Measurements from ENCODE around the gene EIPR1.

EIPR1 gene

DNA sequence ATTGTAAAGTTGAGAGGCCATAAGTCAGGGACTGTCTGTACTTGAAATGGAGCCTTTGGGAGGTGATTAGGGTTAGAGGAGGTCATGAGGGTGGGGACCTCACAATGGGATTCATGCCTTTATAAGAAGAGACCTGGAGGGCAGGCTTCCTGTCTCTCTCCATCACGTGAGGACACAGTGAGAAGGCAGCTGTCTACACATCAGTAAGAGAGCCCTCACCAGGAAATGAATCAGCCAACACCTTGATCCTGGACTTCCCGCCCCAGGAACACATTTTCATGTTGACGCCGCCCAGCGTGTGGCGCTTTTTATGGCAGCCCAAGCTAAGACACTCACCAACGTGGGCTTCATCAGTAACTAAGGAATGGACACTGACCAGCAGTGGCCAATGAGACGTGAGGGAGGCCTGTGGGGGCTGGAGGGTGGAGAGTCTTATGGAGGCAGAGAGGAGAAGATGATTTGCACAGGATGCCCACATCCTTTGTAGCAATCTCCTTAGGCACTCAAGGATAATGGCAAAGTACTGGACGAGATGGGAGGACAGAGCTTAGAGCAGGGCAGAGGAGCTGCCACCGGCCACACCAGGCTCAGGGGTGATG is 162.7 kb downstream of the EIPR1 start:
- TF ChIP-seq, protein P1, sequence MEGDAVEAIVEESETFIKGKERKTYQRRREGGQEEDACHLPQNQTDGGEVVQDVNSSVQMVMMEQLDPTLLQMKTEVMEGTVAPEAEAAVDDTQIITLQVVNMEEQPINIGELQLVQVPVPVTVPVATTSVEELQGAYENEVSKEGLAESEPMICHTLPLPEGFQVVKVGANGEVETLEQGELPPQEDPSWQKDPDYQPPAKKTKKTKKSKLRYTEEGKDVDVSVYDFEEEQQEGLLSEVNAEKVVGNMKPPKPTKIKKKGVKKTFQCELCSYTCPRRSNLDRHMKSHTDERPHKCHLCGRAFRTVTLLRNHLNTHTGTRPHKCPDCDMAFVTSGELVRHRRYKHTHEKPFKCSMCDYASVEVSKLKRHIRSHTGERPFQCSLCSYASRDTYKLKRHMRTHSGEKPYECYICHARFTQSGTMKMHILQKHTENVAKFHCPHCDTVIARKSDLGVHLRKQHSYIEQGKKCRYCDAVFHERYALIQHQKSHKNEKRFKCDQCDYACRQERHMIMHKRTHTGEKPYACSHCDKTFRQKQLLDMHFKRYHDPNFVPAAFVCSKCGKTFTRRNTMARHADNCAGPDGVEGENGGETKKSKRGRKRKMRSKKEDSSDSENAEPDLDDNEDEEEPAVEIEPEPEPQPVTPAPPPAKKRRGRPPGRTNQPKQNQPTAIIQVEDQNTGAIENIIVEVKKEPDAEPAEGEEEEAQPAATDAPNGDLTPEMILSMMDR (IDR thresholded peaks at IDR 0.05; ENCODE audit: borderline replicate concordance, control extremely low read depth, extremely low read depth, insufficient read depth, missing control alignments), result no peak
- in situ Hi-C loops (cut with MboI; ENCODE audit: low sequenced_read_pairs, unreplicated experiment), result no loop called here
- DNase-seq (ENCODE audit: low spot score), result no peak

DNA sequence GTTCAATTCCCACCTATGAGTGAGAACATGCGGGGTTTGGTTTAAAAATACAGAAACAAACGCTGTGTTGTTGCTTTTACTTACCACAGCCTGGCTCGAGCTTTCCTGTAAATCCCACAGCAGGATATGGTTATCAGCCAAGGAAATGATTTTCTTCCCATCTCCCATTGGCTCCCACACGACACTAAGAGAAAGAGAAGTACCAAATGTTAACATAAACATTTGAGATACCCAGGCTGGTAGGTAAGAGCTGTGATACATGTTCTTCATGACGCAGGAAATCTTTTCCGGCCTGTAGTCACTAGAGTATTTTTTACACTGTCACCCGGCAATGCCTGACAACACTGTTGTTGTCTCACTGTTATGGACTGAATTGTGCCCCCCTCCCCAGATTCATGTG is 163.6 kb downstream of the EIPR1 start:
- in situ Hi-C loops (cut with MboI; ENCODE audit: low sequenced_read_pairs, unreplicated experiment), result no loop called here
- no peak for DNase-seq (ENCODE audit: low spot score)
- TF ChIP-seq, protein P1 (IDR thresholded peaks at IDR 0.05; ENCODE audit: borderline replicate concordance, control extremely low read depth, extremely low read depth, insufficient read depth, missing control alignments), result no peak

DNA sequence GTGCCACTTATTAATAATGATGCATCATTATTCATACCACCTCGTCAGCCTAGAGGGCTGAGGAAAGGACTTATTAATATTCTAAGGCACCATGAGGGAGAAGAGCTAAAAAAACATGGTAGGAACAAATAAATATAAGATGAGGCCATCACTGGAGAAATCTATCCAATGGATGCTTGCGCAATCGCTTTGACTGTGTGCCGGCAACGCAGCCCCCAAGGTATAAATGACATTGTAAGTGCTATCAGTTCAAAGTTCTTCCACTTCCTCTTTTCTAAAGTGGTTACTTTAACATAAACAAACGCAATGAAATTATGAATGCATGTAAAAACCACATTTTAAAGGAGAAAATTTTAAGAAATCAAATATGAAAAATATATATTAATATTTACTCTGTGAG is 164.6 kb downstream of the EIPR1 start:
- DNase-seq (ENCODE audit: low spot score), result no peak
- in situ Hi-C loops (cut with MboI; ENCODE audit: low sequenced_read_pairs, unreplicated experiment), result no loop called here
- TF ChIP-seq, protein P1 (IDR thresholded peaks at IDR 0.05; ENCODE audit: borderline replicate concordance, control extremely low read depth, extremely low read depth, insufficient read depth, missing control alignments), result no peak

DNA sequence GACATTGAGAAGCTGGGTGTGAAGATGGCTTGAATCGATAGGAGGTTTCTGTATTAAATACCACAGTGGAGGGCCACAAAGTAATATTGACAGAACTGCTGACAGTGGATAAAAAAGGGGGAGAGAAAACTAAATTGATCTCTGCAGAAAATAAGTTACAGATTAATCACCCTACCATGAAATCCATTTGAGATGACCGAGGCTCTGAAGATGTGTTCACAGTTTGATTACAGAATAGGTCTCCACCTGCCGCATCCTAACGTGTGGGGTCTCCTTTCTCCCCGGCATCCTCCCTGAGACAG is 165.6 kb downstream of the EIPR1 start:
- no peak for DNase-seq (ENCODE audit: low spot score)
- TF ChIP-seq, protein P1 (IDR thresholded peaks at IDR 0.05; ENCODE audit: borderline replicate concordance, control extremely low read depth, extremely low read depth, insufficient read depth, missing control alignments), result no peak
- in situ Hi-C loops (cut with MboI; ENCODE audit: low sequenced_read_pairs, unreplicated experiment), result no loop called here

DNA sequence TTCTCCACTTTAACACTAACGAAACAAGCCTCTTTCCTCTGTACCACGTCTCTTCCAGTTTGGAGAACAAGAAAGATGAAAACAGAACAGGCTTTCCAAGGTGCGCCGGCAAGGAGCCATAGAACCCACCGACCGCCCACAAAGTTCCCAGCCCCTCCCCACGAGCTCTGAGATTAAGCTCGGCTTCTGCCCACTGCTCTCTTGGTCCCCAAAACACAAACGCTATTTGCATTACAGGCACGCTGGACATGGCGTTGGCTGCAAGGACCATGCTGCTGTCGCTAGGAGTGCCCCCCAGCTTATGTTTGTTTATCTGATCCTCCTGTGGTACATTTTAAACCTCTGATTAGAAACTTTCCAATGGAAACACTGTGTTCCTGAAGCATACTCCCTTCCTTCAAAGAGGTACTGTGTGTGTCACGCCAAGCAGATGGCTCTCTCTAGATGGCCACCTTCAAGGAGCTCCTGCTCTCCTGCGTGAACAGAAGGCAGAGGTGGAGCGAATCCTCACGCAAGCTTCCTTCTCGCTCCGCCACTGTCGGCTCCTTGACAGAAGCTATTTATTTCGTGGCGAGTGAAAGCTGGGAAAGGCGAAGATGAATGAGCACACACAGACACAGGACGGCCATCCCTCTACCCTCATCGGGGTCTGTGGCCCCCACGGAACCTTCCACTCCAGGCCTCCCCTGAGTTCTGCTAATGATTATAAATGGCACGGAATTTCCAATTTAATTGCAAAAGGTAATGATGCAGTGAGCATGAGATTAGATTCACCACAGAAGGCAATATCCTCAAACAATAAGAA is 166.2 kb downstream of the EIPR1 start:
- in situ Hi-C loops (cut with MboI; ENCODE audit: low sequenced_read_pairs, unreplicated experiment), result no loop called here
- TF ChIP-seq, protein P1 (IDR thresholded peaks at IDR 0.05; ENCODE audit: borderline replicate concordance, control extremely low read depth, extremely low read depth, insufficient read depth, missing control alignments), result no peak
- no peak for DNase-seq (ENCODE audit: low spot score)

DNA sequence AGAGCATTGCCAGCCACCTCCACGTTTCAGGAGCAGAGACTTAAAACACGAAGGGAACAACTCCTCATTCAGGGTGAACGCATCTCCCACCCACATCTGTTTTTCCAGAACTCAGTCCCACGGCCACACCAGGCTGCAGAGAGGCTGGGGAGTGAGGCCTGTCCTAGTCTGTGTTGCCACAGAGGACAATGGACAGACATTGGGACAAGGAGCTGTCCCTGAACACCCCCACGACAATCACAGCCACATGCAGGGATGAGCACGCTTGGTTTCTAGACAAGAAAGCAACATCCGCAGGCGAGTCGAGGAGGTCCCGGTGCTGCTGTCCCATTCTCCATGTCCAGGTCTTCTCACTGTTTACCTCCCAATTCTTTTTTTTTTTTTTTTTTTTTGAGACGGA is 167.4 kb downstream of the EIPR1 start:
- TF ChIP-seq, protein P1 (IDR thresholded peaks at IDR 0.05; ENCODE audit: borderline replicate concordance, control extremely low read depth, extremely low read depth, insufficient read depth, missing control alignments), result no peak
- in situ Hi-C loops (cut with MboI; ENCODE audit: low sequenced_read_pairs, unreplicated experiment), result no loop called here
- no peak for DNase-seq (ENCODE audit: low spot score)

Measured in GM13976 (cell line).